Ureter (tissue), 1 donor: Measurements from ENCODE around the gene MSI2. TPM values are rescaled to one million over a fixed set of nuclear protein-coding genes. Genes with fewer than 3 reads are reported as not detected.
"Not testable (repeated sequence)": the region's sequence is repeated elsewhere in the genome, so short reads cannot be mapped to it uniquely, and the experiment has no call there.

Experiments used
- DNase-seq: peaks from one replicate; pipeline ENCODE4 v3.0.0-alpha.2; 2020; ENCODE audit warnings: low spot score
- total RNA-seq: library from RNA; stranded (reverse); gene quantifications from one replicate; pipeline ENCODE4 v1.2.4, GENCODE V29; 2023
- donor health status: DM: yes; HTN: yes; CAD: no.

MSI2 gene
- total RNA-seq: 230 TPM

- DNase-seq: peak; percentile 95
These were observed at the start of gene MSI2 for GRCh38 chr17:57255776-57256681. Gene MSI2, plus strand, starts transcription at chr17:57256523. Its CDS starts 220 bp downstream, at chr17:57256743.

GRCh38 chr17:57206928-57207327 lies 49.4 kb upstream of the MSI2 start:
- DNase-seq: no peak

- DNase-seq: no peak
These were observed 48.9 kb upstream of the MSI2 start for GRCh38 chr17:57207396-57207795.

- DNase-seq: no peak
These were observed 46.1 kb upstream of the MSI2 start for GRCh38 chr17:57210224-57210553.

GRCh38 chr17:57210972-57211411 lies 45.3 kb upstream of the MSI2 start:
- no peak for DNase-seq

- DNase-seq: no peak
These were observed 44.8 kb upstream of the MSI2 start for GRCh38 chr17:57211543-57211942.

- no peak for DNase-seq
These were observed 43.0 kb upstream of the MSI2 start for GRCh38 chr17:57213180-57213825.

GRCh38 chr17:57215317-57215716 lies 41.0 kb upstream of the MSI2 start:
- DNase-seq: peak; percentile 57

GRCh38 chr17:57221366-57222350 lies 34.7 kb upstream of the MSI2 start:
- DNase-seq: no peak

GRCh38 chr17:57222422-57222821 lies 33.9 kb upstream of the MSI2 start:
- not testable (repeated sequence) for DNase-seq

- no peak for DNase-seq
These were observed 31.2 kb upstream of the MSI2 start for GRCh38 chr17:57225127-57225526.

GRCh38 chr17:57226793-57227192 lies 29.5 kb upstream of the MSI2 start:
- DNase-seq: no peak

- DNase-seq: no peak
These were observed 27.4 kb upstream of the MSI2 start for GRCh38 chr17:57228911-57229310.

- no peak for DNase-seq
These were observed 22.1 kb upstream of the MSI2 start for GRCh38 chr17:57234061-57234738.

- DNase-seq: no peak
These were observed 21.6 kb upstream of the MSI2 start for GRCh38 chr17:57234739-57235092.

- DNase-seq: no peak
These were observed 21.2 kb upstream of the MSI2 start for GRCh38 chr17:57235124-57235523.

GRCh38 chr17:57236686-57237299 lies 19.5 kb upstream of the MSI2 start:
- DNase-seq: no peak

- no peak for DNase-seq
These were observed 15.7 kb upstream of the MSI2 start for GRCh38 chr17:57240648-57241047.

GRCh38 chr17:57242148-57242547 lies 14.2 kb upstream of the MSI2 start:
- DNase-seq: no peak

GRCh38 chr17:57243171-57243622 lies 13.1 kb upstream of the MSI2 start:
- DNase-seq: peak; percentile 70

- DNase-seq: no peak
These were observed 10.5 kb upstream of the MSI2 start for GRCh38 chr17:57245786-57246185.
